NT2/D1 (cell line): Measurements from ENCODE around the gene IRF3.

Experiments
- YY1 ChIP-seq: IDR thresholded peaks from 2 replicates; pipeline ENCODE4 v1.6.1; 2011; ENCODE audit not compliant: insufficient read length, insufficient read depth
- ZNF274 ChIP-seq: IDR thresholded peaks from 2 replicates; pipeline ENCODE4 v1.6.1; 2011; ENCODE audit warnings: mild to moderate bottlenecking, low read depth, low read length

DNA sequence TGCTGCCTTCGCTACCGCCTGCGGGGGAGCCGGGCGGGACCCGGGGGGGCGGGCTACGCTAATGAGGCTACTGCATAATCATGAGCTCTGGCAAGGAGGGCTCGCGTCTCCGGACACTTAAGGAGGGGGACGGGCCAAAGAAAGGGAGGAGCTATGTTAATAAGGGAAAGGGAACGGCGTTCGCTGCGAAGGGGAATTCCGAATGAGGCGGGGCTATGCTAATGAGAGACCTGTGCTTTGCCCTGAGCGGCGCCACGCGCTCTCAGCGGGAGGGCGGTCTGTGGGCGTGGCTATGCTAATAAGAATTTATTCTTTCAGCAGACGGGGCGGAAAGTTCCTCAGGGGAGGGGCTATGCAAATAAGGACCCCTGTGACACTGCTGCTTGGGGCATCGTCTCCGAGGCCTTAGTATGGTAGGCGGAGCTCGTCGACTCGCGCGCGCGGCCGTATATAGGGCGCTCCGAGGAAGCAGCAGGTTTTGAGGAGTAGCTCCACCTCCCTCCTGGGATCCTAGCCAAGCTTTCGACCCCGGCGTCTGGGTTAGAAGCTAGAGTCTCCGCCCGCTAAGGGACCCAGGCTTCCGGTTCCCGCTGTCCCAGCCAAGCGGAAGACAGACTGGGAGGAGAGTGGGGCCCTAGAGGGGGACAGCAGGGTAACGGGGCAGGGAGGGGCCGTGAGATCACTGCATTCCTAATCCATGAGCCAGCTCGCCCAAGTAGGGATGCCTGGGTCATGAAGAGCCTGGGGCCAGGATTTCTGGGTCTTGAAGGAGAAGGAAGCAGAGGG is 25.4 kb downstream of the IRF3 start, which contains the start of gene RRAS:
- TF ChIP-seq YY1, result no peak
- no peak for TF ChIP-seq ZNF274
